MM.1S (cell line): ENCODE results near the gene CHRM3.

Experiments used
- DNase-seq: peaks from one replicate; pipeline ENCODE4 v3.0.0-alpha.2; 2015
- H2AFZ ChIP-seq: fragments of 300-600 bp; sonication (generic); 2 replicates; pipeline ENCODE4 v1.6.0; 2016; ENCODE audit warnings: antibody characterized with exemption, low read length
- H3F3A ChIP-seq: fragments of 300-600 bp; sonication (generic); 2 replicates; pipeline ENCODE4 v1.6.1; 2016; ENCODE audit warnings: mild to moderate bottlenecking, antibody characterized with exemption, low read length, moderate library complexity, mixed read lengths; ENCODE audit not compliant: insufficient read depth
- H3K27ac ChIP-seq: fragments of 300-600 bp; sonication (generic); 2 replicates; pipeline ENCODE4 v1.5.1; 2016; ENCODE audit warnings: mild to moderate bottlenecking, low read length
- H3K27me3 ChIP-seq: fragments of 300-600 bp; sonication (generic); replicated peaks from 2 replicates; pipeline ENCODE4 v1.6.0; 2016; ENCODE audit warnings: low read length; ENCODE audit not compliant: insufficient read depth
- H3K36me3 ChIP-seq: fragments of 300-600 bp; sonication (generic); replicated peaks from 2 replicates; pipeline ENCODE4 v1.6.1; 2016; ENCODE audit warnings: mild to moderate bottlenecking, low read length, mixed read lengths; ENCODE audit not compliant: insufficient read depth
- H3K4me1 ChIP-seq: fragments of 300-600 bp; sonication (generic); 2 replicates; pipeline ENCODE4 v1.6.1; 2016; ENCODE audit warnings: low read length, mixed read lengths
- H3K4me2 ChIP-seq: fragments of 300-600 bp; sonication (generic); 2 replicates; pipeline ENCODE4 v1.6.0; 2016; ENCODE audit warnings: low read depth, low read length
- H3K4me3 ChIP-seq: fragments of 300-600 bp; sonication (generic); 2 replicates; pipeline ENCODE4 v1.5.1; 2016; ENCODE audit warnings: low read length, mixed read lengths
- H3K79me2 ChIP-seq: fragments of 300-600 bp; sonication (generic); 2 replicates; pipeline ENCODE4 v1.6.1; 2016; ENCODE audit warnings: mixed run types, low read length, mixed read lengths
- H3K9ac ChIP-seq: fragments of 300-600 bp; sonication (generic); 2 replicates; pipeline ENCODE4 v1.6.1; 2016; ENCODE audit warnings: low read length, mixed read lengths
- H3K9me2 ChIP-seq: fragments of 300-600 bp; sonication (generic); replicated peaks from 2 replicates; pipeline ENCODE4 v1.6.1; 2016; ENCODE audit warnings: mild to moderate bottlenecking, low read length, mixed read lengths; ENCODE audit not compliant: insufficient read depth
- H3K9me3 ChIP-seq: fragments of 300-600 bp; sonication (generic); replicated peaks from 2 replicates; pipeline ENCODE4 v1.6.1; 2016; ENCODE audit warnings: mild to moderate bottlenecking, low read length, mixed read lengths; ENCODE audit not compliant: insufficient read depth
- H4K20me1 ChIP-seq: fragments of 300-600 bp; sonication (generic); 2 replicates; pipeline ENCODE4 v1.6.1; 2016; ENCODE audit warnings: mild to moderate bottlenecking, low read length, moderate library complexity, mixed read lengths; ENCODE audit not compliant: insufficient read depth
- CTCF ChIP-seq: fragments of 300-600 bp; sonication (generic); IDR thresholded peaks from 2 replicates; pipeline ENCODE4 v1.5.1; 2016; ENCODE audit warnings: antibody characterized with exemption, low read length, mixed read lengths
- EZH2 ChIP-seq: fragments of 300-600 bp; sonication (generic); optimal IDR thresholded peaks from 2 replicates; pipeline ENCODE3; 2017; ENCODE audit warnings: low read depth, mild to moderate bottlenecking, antibody characterized with exemption, low read length, mixed read lengths
- EZH2phosphoT487 ChIP-seq: fragments of 300-600 bp; sonication (generic); IDR thresholded peaks from 2 replicates; pipeline ENCODE4 v1.6.1; 2018; ENCODE audit warnings: antibody characterized with exemption, low read length

Gene CHRM3

GRCh38 chr1:239386453-239387303 is at the start of gene CHRM3:
CHRM3 (plus strand) TSS chr1:239386568; CDS start chr1:239907452, 520,884 bp downstream.
- H3K27ac ChIP-seq, result peak within 1 kb of the TSS; percentile 39; the same call in 1 of the 2 replicates
- TF ChIP-seq EZH2phosphoT487 (no peak), EZH2 (no peak), CTCF (peak; percentile 31)
- no peaks in the 10 kb centered on the region for H3K36me3 ChIP-seq
- H3K9me2 ChIP-seq, result no peaks in the 10 kb centered on the region
- H3K4me2 ChIP-seq, result peak within 1 kb of the TSS; percentile 70
- peak; percentile 82 for DNase-seq
- H3K9me3 ChIP-seq, result no peaks in the 10 kb centered on the region
- H3F3A ChIP-seq, result no peaks in the 10 kb centered on the region; the same call in none of the 2 replicates
- H3K27me3 ChIP-seq, result no peaks in the 10 kb centered on the region
- H2AFZ ChIP-seq, result peak within 1 kb of the TSS; percentile 71
- H4K20me1 ChIP-seq, result no peaks in the 10 kb centered on the region
- peak within 1 kb of the TSS; percentile 73 for H3K4me3 ChIP-seq
- peaks cover 13% of the 10 kb centered on the region for H3K4me1 ChIP-seq
- H3K79me2 ChIP-seq, result peaks cover 9% of the 10 kb centered on the region; the same call in 1 of the 2 replicates
- H3K9ac ChIP-seq, result peak within 1 kb of the TSS; percentile 42; the same call in 1 of the 2 replicates

GRCh38 chr1:239337799-239338430 is 48.5 kb upstream of the CHRM3 start:
- Histone ChIP-seq H3K4me3 (no peak overlapping the region), H3K27ac (no peak overlapping the region), H3F3A (no peaks in the 10 kb centered on the region), H3K36me3 (no peaks in the 10 kb centered on the region), H3K9ac (no peak overlapping the region), H3K4me2 (no peak overlapping the region), H3K27me3 (no peaks in the 10 kb centered on the region), H3K4me1 (no peaks in the 10 kb centered on the region), H3K79me2 (no peaks in the 10 kb centered on the region), H3K9me2 (no peaks in the 10 kb centered on the region), H4K20me1 (no peaks in the 10 kb centered on the region), H3K9me3 (no peaks in the 10 kb centered on the region), H2AFZ (no peak overlapping the region)
- TF ChIP-seq EZH2 (no peak), EZH2phosphoT487 (no peak), CTCF (no peak)
- no peak for DNase-seq

GRCh38 chr1:239347776-239348175 is 38.6 kb upstream of the CHRM3 start:
- Histone ChIP-seq H2AFZ (no peak overlapping the region), H3K4me3 (no peak overlapping the region), H3K27ac (no peak overlapping the region), H3K9me2 (no peaks in the 10 kb centered on the region), H3K4me2 (no peak overlapping the region), H3K9ac (no peak overlapping the region), H3K4me1 (no peaks in the 10 kb centered on the region), H3K36me3 (no peaks in the 10 kb centered on the region), H4K20me1 (no peaks in the 10 kb centered on the region), H3F3A (no peaks in the 10 kb centered on the region), H3K9me3 (no peaks in the 10 kb centered on the region), H3K79me2 (no peaks in the 10 kb centered on the region), H3K27me3 (no peaks in the 10 kb centered on the region)
- TF ChIP-seq EZH2 (no peak), CTCF (no peak), EZH2phosphoT487 (no peak)
- DNase-seq, result no peak
